ENCODE data around the gene FSTL3. TPM values are rescaled to one million over a fixed set of nuclear protein-coding genes. Genes with fewer than 3 reads are reported as not detected.

The FSTL3 gene
- total and polyA plus RNA-seq, 8 donors: 7.6 to 145 (median 11.5) TPM

- no peak for ATAC-seq
- Histone ChIP-seq H3K9me3 (no peaks in the 10 kb centered on the region), H3K27ac (no peak overlapping the region), H3K4me1 (peaks cover 7 to 16% of the 10 kb centered on the region in 2 donors), H3K27me3 (peaks cover 0 to 21% of the 10 kb centered on the region in 2 donors), H3K4me3 (no peak overlapping the region), H3K36me3 (peaks cover 0 to 34% of the 10 kb centered on the region in 2 donors)
- intact Hi-C loops (cut with DNase I): no loop called here
- DNase-seq: no peak
- no peak for TF ChIP-seq CTCF (IDR thresholded peaks at IDR 0.05)
Observed at GRCh38 chr19:641702-642101, 34.5 kb upstream of the FSTL3 start.

GRCh38 chr19:642767-643727 is 33.1 kb upstream of the FSTL3 start:
- no peak overlapping the region for H3K4me3 ChIP-seq
- H3K27ac ChIP-seq: no peak overlapping the region
- H3K27me3 ChIP-seq: peaks cover 0 to 21% of the 10 kb centered on the region in 2 donors
- ATAC-seq (no peak), DNase-seq (no peak)
- intact Hi-C loops (cut with DNase I): no loop called here
- H3K9me3 ChIP-seq: no peaks in the 10 kb centered on the region
- TF ChIP-seq CTCF (IDR thresholded peaks at IDR 0.05): no peak
- H3K4me1 ChIP-seq: peaks cover 7 to 16% of the 10 kb centered on the region in 2 donors
- peaks cover 0 to 48% of the 10 kb centered on the region in 2 donors for H3K36me3 ChIP-seq

- H3K9me3 ChIP-seq: no peaks in the 10 kb centered on the region
- peaks cover 0 to 55% of the 10 kb centered on the region in 2 donors for H3K36me3 ChIP-seq
- ATAC-seq (no peak), DNase-seq (no peak)
- H3K4me1 ChIP-seq: peaks cover 6 to 12% of the 10 kb centered on the region in 2 donors
- H3K27ac ChIP-seq: no peak overlapping the region
- H3K4me3 ChIP-seq: no peak overlapping the region
- intact Hi-C loops (cut with DNase I): no loop called here
- H3K27me3 ChIP-seq: peaks cover 0 to 18% of the 10 kb centered on the region in 2 donors
- TF ChIP-seq CTCF (IDR thresholded peaks at IDR 0.05): no peak
Observed at GRCh38 chr19:643736-644135, 32.5 kb upstream of the FSTL3 start.

GRCh38 chr19:644363-644762 is 31.8 kb upstream of the FSTL3 start:
- no peaks in the 10 kb centered on the region for H3K9me3 ChIP-seq
- H3K4me1 ChIP-seq: peaks cover under 1 to 6% of the 10 kb centered on the region in 2 donors
- H3K27me3 ChIP-seq: peaks cover 0 to 11% of the 10 kb centered on the region in 2 donors
- ATAC-seq: no peak
- peaks cover 0 to 61% of the 10 kb centered on the region in 2 donors for H3K36me3 ChIP-seq
- DNase-seq: no peak
- H3K4me3 ChIP-seq: no peak overlapping the region
- no peak for TF ChIP-seq CTCF (IDR thresholded peaks at IDR 0.05)
- H3K27ac ChIP-seq: no peak overlapping the region
- intact Hi-C loops (cut with DNase I): no loop called here

- intact Hi-C loops (cut with DNase I): no loop called here
- Histone ChIP-seq H3K27me3 (peaks cover 0 to 7% of the 10 kb centered on the region in 2 donors), H3K27ac (no peak overlapping the region), H3K36me3 (peaks cover 0 to 65% of the 10 kb centered on the region in 2 donors), H3K4me3 (no peak overlapping the region), H3K4me1 (peaks cover 0 to 5% of the 10 kb centered on the region in 2 donors), H3K9me3 (no peaks in the 10 kb centered on the region)
- no peak for ATAC-seq
- no peak for DNase-seq
- TF ChIP-seq CTCF (IDR thresholded peaks at IDR 0.05): no peak
Observed at GRCh38 chr19:644789-645188, 31.4 kb upstream of the FSTL3 start.
